K562 (cell line): Measurements from ENCODE around the gene FARSA. TPM values are rescaled to one million over a fixed set of nuclear protein-coding genes. Genes with fewer than 3 reads are reported as not detected.

Experiments
- ASH1L ChIP-seq: fragments of 450-650 bp; IDR thresholded peaks from 2 replicates; pipeline ENCODE4 v1.6.1; 2018; ENCODE audit warnings: borderline replicate concordance, mild to moderate bottlenecking, low read depth; ENCODE audit not compliant: partially characterized antibody
- BRF2 ChIP-seq: IDR thresholded peaks from 3 replicates; pipeline ENCODE4 v1.6.1; 2011; ENCODE audit warnings: borderline replicate concordance, mild to moderate bottlenecking; ENCODE audit not compliant: insufficient read length, insufficient read depth
- LCOR ChIP-seq: sonication (generic); formaldehyde crosslinking; IDR thresholded peaks from 2 replicates; pipeline ENCODE4 v1.8.0; 2022; ENCODE audit warnings: mild to moderate bottlenecking, missing genetic modification reagents
- MCM3 ChIP-seq: fragments of 450-650 bp; IDR thresholded peaks from 2 replicates; pipeline ENCODE4 v1.6.1; 2016
- NCOR1 ChIP-seq: fragments of 450-650 bp; IDR thresholded peaks from 2 replicates; pipeline ENCODE4 v1.6.1; 2016; ENCODE audit warnings: mild to moderate bottlenecking, moderate library complexity
- RBM39 ChIP-seq: fragments of 200-400 bp; formaldehyde crosslinking; optimal IDR thresholded peaks from 2 replicates; pipeline ENCODE3; 2018; ENCODE audit warnings: low read depth, low read length
- RCOR1 ChIP-seq, 2 experiments: IDR thresholded peaks; 2 replicates each; pipeline ENCODE4 v1.6.1; 2012; ENCODE audit warnings: low read depth in 2 of 2, low read length in 2 of 2, borderline replicate concordance in 1 of 2, improper control_type of control experiment in 1 of 2
- THAP12 ChIP-seq: fragments of 250-450 bp; sonication (Bioruptor Pico); IDR thresholded peaks from 2 replicates; pipeline ENCODE4 v1.9.0; 2021; ENCODE audit warnings: mild to moderate bottlenecking, inconsistent platforms
- TRIM28 ChIP-seq: fragments of 450-650 bp; IDR thresholded peaks from 2 replicates; pipeline ENCODE4 v1.6.1; 2017
- WHSC1 ChIP-seq: IDR thresholded peaks from one replicate; pipeline ENCODE4 v1.6.1; 2012; ENCODE audit warnings: low read length, control low read depth, inconsistent platforms
- ZHX1 ChIP-seq: fragments of 150-350 bp; conservative IDR thresholded peaks from 2 replicates; pipeline ENCODE4 v1.6.1; 2014; ENCODE audit warnings: low read length
- ZNF318 ChIP-seq, 2 experiments: fragments of 450-650 bp; IDR thresholded peaks; 2 replicates each; pipeline ENCODE4 v1.6.1; 2016; ENCODE audit warnings: mild to moderate bottlenecking in 2 of 2, borderline replicate concordance in 1 of 2, low read depth in 1 of 2, moderate library complexity in 1 of 2
- ZNF551 ChIP-seq: fragments of 250-450 bp; sonication (Bioruptor Pico); IDR thresholded peaks from 2 replicates; pipeline ENCODE4 v1.5.0; 2021; ENCODE audit warnings: mild to moderate bottlenecking, moderate library complexity
- polyA plus RNA-seq, 8 experiments: library from polyadenylated mRNA; depleted of rRNA in 4 of 8; stranded (reverse) in 5 of 8; unstranded in 3 of 8; fragments of >200 nt; fragmentation: Nextera tagmentation in 2 of 8; fragmentation: Illumina TruSeq in 1 of 8; extraction: Ambion mirVana in 2 of 8; extraction: Trizol in 1 of 8; gene quantifications; 2 replicates each; pipeline versions ENCODE4 v1.2.1 to v1.2.3, GENCODE V29; 2011 to 2014; ENCODE audit warnings: inconsistent platforms in 1 of 8, missing spikeins in 1 of 8
- total RNA-seq, 7 experiments: library from RNA; depleted of rRNA in 6 of 7; stranded (reverse); fragments of >200 nt in 6 of 7; fragmentation: Illumina TruSeq in 2 of 7; extraction: Trizol in 2 of 7; gene quantifications; 2 replicates each; pipeline versions ENCODE4 v1.2.1 to v1.2.3, GENCODE V29; 2011 to 2021; ENCODE audit warnings: low replicate concordance in 1 of 7

FARSA gene
- total and polyA plus RNA-seq, 9 of the 15 experiments (the other 6 are each of a cell fraction or from before 2014, with no cell fraction given) = 25.2 to 237 (median 89.6) TPM

GRCh38 chr19:12881172-12881808, 52.2 kb downstream of the FARSA start, which contains the start of gene DNASE2 (continued):
- TF ChIP-seq ZNF318 (IDR thresholded peaks at IDR 0.05; ENCODE audit: borderline replicate concordance in 1 of 2, low read depth in 1 of 2) (no peak), MCM3 (no peak), ASH1L (no peak), BRF2 (no peak), ZNF551 (CRISPR knock-in tag) (no peak), LCOR (CRISPR knock-in tag) (peak; percentile 81; the same call in 1 of the 2 replicates), RBM39 (no peak), TRIM28 (no peak), RCOR1 (IDR thresholded peaks at IDR 0.05; ENCODE audit: borderline replicate concordance in 1 of 2, low read depth in 2 of 2, low read length in 2 of 2) (peak in 1 of 2 experiments; percentile 70; a peak in 2 of 4 replicates), THAP12 (CRISPR knock-in tag) (peak; percentile 64; the same call in 1 of the 2 replicates), NCOR1 (0 out of 2 replicates have a peak, but pooled peaks have one; percentile 8), WHSC1 (no peak), ZHX1 (no peak)
